CD14-positive monocyte (primary cell): ENCODE measurements around the gene GALNTL6. TPM values are rescaled to one million over a fixed set of nuclear protein-coding genes. Genes with fewer than 3 reads are reported as not detected.

Experiments
- DNase-seq, 3 donors: peaks; one replicate each; pipeline ENCODE4 v3.0.0-alpha.2; 2011 to 2022
- H2AFZ ChIP-seq: 2 replicates; pipeline ENCODE4 v1.6.0; 2012; ENCODE audit warnings: mild to moderate bottlenecking, low read depth, low read length, inconsistent platforms; ENCODE audit not compliant: insufficient read depth, poor library complexity, severe bottlenecking
- H3K27ac ChIP-seq, 2 donors: 1 replicate in 1 of 2; 2 replicates in 1 of 2; pipeline ENCODE4 v1.5.1; 2012 to 2013; ENCODE audit warnings: low read length in 2 of 2, control low read depth in 1 of 2, inconsistent platforms in 1 of 2, low read depth in 1 of 2, mild to moderate bottlenecking in 1 of 2
- H3K27me3 ChIP-seq, 2 donors: one replicate each; pipeline versions ENCODE4 v1.6.0 to v1.6.1; 2011 to 2013; ENCODE audit warnings: low read length in 2 of 2; ENCODE audit not compliant: control insufficient read depth in 2 of 2, insufficient read depth in 2 of 2
- H3K36me3 ChIP-seq, 2 donors: replicated peaks in 1 of 2; 1 replicate in 1 of 2; 2 replicates in 1 of 2; pipeline versions ENCODE4 v1.5.1 to v1.6.1; 2012 to 2013; ENCODE audit warnings: low read length in 2 of 2, control low read depth in 1 of 2, inconsistent platforms in 1 of 2, mild to moderate bottlenecking in 1 of 2; ENCODE audit not compliant: insufficient read depth in 2 of 2, control insufficient read depth in 1 of 2
- H3K4me1 ChIP-seq, 2 donors: 1 replicate in 1 of 2; 2 replicates in 1 of 2; pipeline versions ENCODE4 v1.5.1 to v1.6.1; 2012 to 2013; ENCODE audit warnings: low read length in 2 of 2, control low read depth in 1 of 2, inconsistent platforms in 1 of 2, mild to moderate bottlenecking in 1 of 2, moderate library complexity in 1 of 2; ENCODE audit not compliant: insufficient read depth in 2 of 2, control insufficient read depth in 1 of 2
- H3K4me2 ChIP-seq: replicated peaks from 2 replicates; pipeline ENCODE3; 2012; ENCODE audit warnings: low read length, moderate library complexity, mild to moderate bottlenecking; ENCODE audit not compliant: poor library complexity, severe bottlenecking; ENCODE audit errors: extremely low read depth
- H3K4me3 ChIP-seq, 3 experiments: fragments of 200-600 bp in 1 of 3; sonication (generic) in 1 of 3; replicated peaks in 1 of 3; 1 replicate in 2 of 3; 2 replicates in 1 of 3; pipeline ENCODE4 v1.5.1; 2011 to 2013; ENCODE audit warnings: low read length in 3 of 3, mild to moderate bottlenecking in 3 of 3, control low read depth in 2 of 3, low read depth in 2 of 3, inconsistent platforms in 1 of 3, moderate library complexity in 1 of 3
- H3K79me2 ChIP-seq: 2 replicates; pipeline ENCODE4 v1.6.0; 2012; ENCODE audit warnings: mild to moderate bottlenecking, control low read depth, inconsistent platforms, low read length, moderate library complexity; ENCODE audit not compliant: insufficient read depth
- H3K9ac ChIP-seq: 2 replicates; pipeline ENCODE4 v1.6.0; 2017; ENCODE audit warnings: low read length, mild to moderate bottlenecking; ENCODE audit not compliant: insufficient read depth, poor library complexity, severe bottlenecking
- H3K9me3 ChIP-seq, 2 donors: replicated peaks in 1 of 2; 1 replicate in 1 of 2; 2 replicates in 1 of 2; pipeline versions ENCODE4 v1.5.1 to v1.6.1; 2012 to 2013; ENCODE audit warnings: low read length in 2 of 2, control low read depth in 1 of 2; ENCODE audit not compliant: control insufficient read depth in 1 of 2, insufficient read depth in 1 of 2
- H4K20me1 ChIP-seq: 2 replicates; pipeline ENCODE4 v1.6.0; 2012; ENCODE audit warnings: mild to moderate bottlenecking, low read length, control low read depth, moderate library complexity; ENCODE audit not compliant: insufficient read depth
- H3K27ac Mint-ChIP-seq, 7 donors: one replicate each; pipeline ENCODE4 v1.8.0; 2020; ENCODE audit warnings: mild to moderate bottlenecking in 7 of 7, mixed read lengths in 7 of 7, moderate library complexity in 6 of 7, inconsistent platforms in 2 of 7
- H3K27me3 Mint-ChIP-seq, 3 donors: one replicate each; pipeline ENCODE4 v1.8.0; 2021 to 2022; ENCODE audit warnings: low read depth in 3 of 3, mild to moderate bottlenecking in 3 of 3, mixed read lengths in 3 of 3, moderate library complexity in 3 of 3, inconsistent platforms in 1 of 3
- H3K36me3 Mint-ChIP-seq, 2 donors: one replicate each; pipeline ENCODE4 v1.8.0; 2020; ENCODE audit warnings: mixed read lengths in 2 of 2, inconsistent platforms in 1 of 2, mild to moderate bottlenecking in 1 of 2
- H3K4me1 Mint-ChIP-seq: one replicate; pipeline ENCODE4 v1.8.0; 2020; ENCODE audit warnings: mild to moderate bottlenecking, mixed read lengths
- H3K4me3 Mint-ChIP-seq, 2 donors: one replicate each; pipeline ENCODE4 v1.8.0; 2020; ENCODE audit warnings: mild to moderate bottlenecking in 2 of 2, mixed read lengths in 2 of 2, moderate library complexity in 1 of 2
- H3K9me3 Mint-ChIP-seq, 7 donors: one replicate each; pipeline ENCODE4 v1.8.0; 2020 to 2022; ENCODE audit warnings: mixed read lengths in 7 of 7, mild to moderate bottlenecking in 6 of 7, moderate library complexity in 6 of 7, inconsistent platforms in 2 of 7
- CTCF ChIP-seq: fragments of 200-600 bp; IDR thresholded peaks from one replicate; pipeline ENCODE4 v1.8.0; 2022; ENCODE audit warnings: antibody characterized with exemption, mild to moderate bottlenecking
- WGBS: methylation state at CpG from one replicate; pipeline ENCODE4 v1.1.5; 2013; ENCODE audit warnings: missing lambda C conversion rate; ENCODE audit not compliant: insufficient coverage; 5-methylcytosine and 5-hydroxymethylcytosine counted together
- intact Hi-C, 2 donors: fragments of 100-400 bp; cut with micrococcal nuclease; formaldehyde crosslinking; loops; one replicate each; pipeline versions ENCODE4 v1.15.0 to v1.15.1; 2023
- polyA plus RNA-seq, 3 donors: library from polyadenylated mRNA; depleted of rRNA in 1 of 3; unstranded in 2 of 3; stranded (reverse) in 1 of 3; fragments of 300-500 nt in 2 of 3; fragments of >200 nt in 1 of 3; fragmentation: Illumina TruSeq in 2 of 3; gene quantifications; 1 replicate in 2 of 3; 2 replicates in 1 of 3; pipeline ENCODE4 v1.2.3, GENCODE V29; 2012 to 2021

Gene GALNTL6
- polyA plus RNA-seq, 3 donors: 0.05 TPM; not detected in 2

GRCh38 chr4:172760512-172760911 is 947.3 kb downstream of the GALNTL6 start:
- Histone ChIP-seq H3K4me3 (no peak overlapping the region), H3K4me2 (no peak overlapping the region), H3K9ac (no peak overlapping the region), H4K20me1 (no peaks in the 10 kb centered on the region), H3K36me3 (no peaks in the 10 kb centered on the region), H3K4me1 (peaks cover 16 to 17% of the 10 kb centered on the region in 2 donors), H2AFZ (no peak overlapping the region), H3K27ac (no peak overlapping the region), H3K27me3 (no peaks in the 10 kb centered on the region), H3K79me2 (no peaks in the 10 kb centered on the region), H3K9me3 (peaks cover 0 to 4% of the 10 kb centered on the region in 2 donors)
- TF ChIP-seq CTCF: no peak
- H3K4me3 Mint-ChIP-seq: no peak overlapping the region
- peak overlapping the region in 2 of 7 donors; percentile 1 to 8 for H3K27ac Mint-ChIP-seq
- intact Hi-C loops: no loop called here
- H3K36me3 Mint-ChIP-seq: peaks cover 0 to 3% of the 10 kb centered on the region in 2 donors
- H3K9me3 Mint-ChIP-seq: peaks cover 8 to 13% (median 10%) of the 10 kb centered on the region in 7 donors
- 100% methylated on average over 2 of the region's 6 CpGs for WGBS
- H3K4me1 Mint-ChIP-seq: peaks cover 15% of the 10 kb centered on the region
- no peak for DNase-seq
- peaks cover 0 to 2% (median 1%) of the 10 kb centered on the region in 3 donors for H3K27me3 Mint-ChIP-seq

- peaks cover 0 to 3% of the 10 kb centered on the region in 2 donors for H3K36me3 Mint-ChIP-seq
- H3K27ac Mint-ChIP-seq: no peak overlapping the region
- peaks cover 0 to 4% of the 10 kb centered on the region in 2 donors for H3K9me3 ChIP-seq
- peaks cover 8 to 12% (median 10%) of the 10 kb centered on the region in 7 donors for H3K9me3 Mint-ChIP-seq
- H3K27me3 Mint-ChIP-seq: peaks cover 0 to 4% (median 2%) of the 10 kb centered on the region in 3 donors
- H3K4me1 Mint-ChIP-seq: peaks cover 15% of the 10 kb centered on the region
- no peak overlapping the region for H3K9ac ChIP-seq
- H3K27me3 ChIP-seq: no peaks in the 10 kb centered on the region
- no peak overlapping the region for H3K27ac ChIP-seq
- H3K36me3 ChIP-seq: no peaks in the 10 kb centered on the region
- H3K79me2 ChIP-seq: no peaks in the 10 kb centered on the region
- H3K4me3 ChIP-seq: no peak overlapping the region
- no peak overlapping the region for H2AFZ ChIP-seq
- no peak overlapping the region for H3K4me2 ChIP-seq
- no peaks in the 10 kb centered on the region for H4K20me1 ChIP-seq
- no peak overlapping the region for H3K4me3 Mint-ChIP-seq
- H3K4me1 ChIP-seq: peaks cover 16 to 17% of the 10 kb centered on the region in 2 donors
- TF ChIP-seq CTCF: no peak
- intact Hi-C loops: no loop called here
- no CpG with 5 or more reads among the region's 4 CpGs for WGBS
- no peak for DNase-seq
Measured at GRCh38 chr4:172762895-172763294, 949.7 kb downstream of the GALNTL6 start.
